DND-41 (cell line): Measurements from ENCODE around the gene POLE4.

ENCODE experiments used
- ATAC-seq: fragments of 200-7000 bp; cut with Tn5 transposase; 3 replicates; pipeline ENCODE4 v1.9.1; 2021; ENCODE audit warnings: low read depth; ENCODE audit not compliant: insufficient read depth
- DNase-seq: peaks from one replicate; pipeline ENCODE4 v3.0.0-alpha.2; 2020
- H2AFZ ChIP-seq: 2 replicates; pipeline ENCODE4 v1.6.0; 2012; ENCODE audit warnings: low read depth, low read length
- H3K27ac ChIP-seq: 2 replicates; pipeline ENCODE4 v1.5.1; 2012; ENCODE audit warnings: low read length, inconsistent platforms
- H3K27me3 ChIP-seq: fragments of 200-600 bp; sonication (generic); 2 replicates; pipeline ENCODE4 v1.6.0; 2012; ENCODE audit warnings: low read length, mild to moderate bottlenecking, inconsistent platforms; ENCODE audit not compliant: insufficient read depth, poor library complexity
- H3K36me3 ChIP-seq: 2 replicates; pipeline ENCODE4 v1.5.1; 2012; ENCODE audit warnings: low read length, inconsistent platforms; ENCODE audit not compliant: insufficient read depth
- H3K4me1 ChIP-seq: 2 replicates; pipeline ENCODE4 v1.5.1; 2012; ENCODE audit warnings: mild to moderate bottlenecking, low read length; ENCODE audit not compliant: insufficient read depth
- H3K4me2 ChIP-seq: 2 replicates; pipeline ENCODE4 v1.6.0; 2012; ENCODE audit warnings: mild to moderate bottlenecking, moderate library complexity, low read length, inconsistent platforms; ENCODE audit not compliant: insufficient read depth
- H3K4me3 ChIP-seq, 2 experiments: fragments of 200-600 bp in 1 of 2; shearing (Covaris generic) in 1 of 2; 2 replicates each; pipeline ENCODE4 v1.5.1; 2012 to 2016; ENCODE audit warnings: inconsistent platforms in 2 of 2, low read length in 2 of 2, mild to moderate bottlenecking in 2 of 2, low read depth in 1 of 2, moderate library complexity in 1 of 2
- H3K79me2 ChIP-seq: 2 replicates; pipeline ENCODE4 v1.6.0; 2012; ENCODE audit warnings: low read length, inconsistent platforms; ENCODE audit not compliant: insufficient read depth
- H3K9ac ChIP-seq: 2 replicates; pipeline ENCODE4 v1.6.0; 2012; ENCODE audit warnings: low read depth, mild to moderate bottlenecking, inconsistent platforms, low read length, moderate library complexity
- H3K9me3 ChIP-seq: 2 replicates; pipeline ENCODE4 v1.5.1; 2012; ENCODE audit warnings: low read length, moderate library complexity, mild to moderate bottlenecking, inconsistent platforms; ENCODE audit not compliant: insufficient read depth, severe bottlenecking
- H4K20me1 ChIP-seq: 2 replicates; pipeline ENCODE4 v1.6.0; 2012; ENCODE audit warnings: low read length; ENCODE audit not compliant: insufficient read depth
- CTCF ChIP-seq: IDR thresholded peaks from 2 replicates; pipeline ENCODE4 v1.5.1; 2012; ENCODE audit warnings: borderline replicate concordance, low read length, moderate library complexity, mild to moderate bottlenecking; ENCODE audit not compliant: poor library complexity, severe bottlenecking; ENCODE audit errors: extremely low read depth
- EZH2 ChIP-seq: IDR thresholded peaks from 3 replicates; pipeline ENCODE4 v1.6.1; 2012; ENCODE audit warnings: borderline replicate concordance, low read depth, mild to moderate bottlenecking, moderate library complexity, low read length, inconsistent platforms; ENCODE audit not compliant: severe bottlenecking

Gene POLE4

GRCh38 chr2:74959106-74959751 lies 786 bp downstream of the POLE4 start:
- ATAC-seq: no peak
- H3K9me3 ChIP-seq: peaks cover 7% of the 10 kb centered on the region
- H4K20me1 ChIP-seq: no peaks in the 10 kb centered on the region
- DNase-seq: peak; percentile 8
- no peaks in the 10 kb centered on the region for H3K27me3 ChIP-seq
- TF ChIP-seq EZH2 (no peak), CTCF (no peak)
- no peaks in the 10 kb centered on the region for H3K79me2 ChIP-seq
- peak overlapping the region; percentile 70 for H3K9ac ChIP-seq
- peak overlapping the region; percentile 23 to 64 for H3K4me3 ChIP-seq
- H2AFZ ChIP-seq: peak overlapping the region; percentile 94
- H3K4me1 ChIP-seq: peaks cover 25% of the 10 kb centered on the region
- H3K4me2 ChIP-seq: peak overlapping the region; percentile 78
- H3K36me3 ChIP-seq: peaks cover 18% of the 10 kb centered on the region
- peak overlapping the region; percentile 96 for H3K27ac ChIP-seq

GRCh38 chr2:74966887-74967286 lies 8.4 kb downstream of the POLE4 start:
- no peak overlapping the region for H3K4me2 ChIP-seq
- no peak for ATAC-seq

GRCh38 chr2:74975016-74975415 lies 16.6 kb downstream of the POLE4 start:
- DNase-seq (no peak), ATAC-seq (no peak)
- no peak overlapping the region for H3K27ac ChIP-seq
- TF ChIP-seq EZH2 (no peak), CTCF (no peak)
- H4K20me1 ChIP-seq: no peaks in the 10 kb centered on the region
- H3K9me3 ChIP-seq: no peaks in the 10 kb centered on the region
- no peaks in the 10 kb centered on the region for H3K27me3 ChIP-seq
- no peak overlapping the region for H2AFZ ChIP-seq
- no peaks in the 10 kb centered on the region for H3K36me3 ChIP-seq
- no peak overlapping the region for H3K4me2 ChIP-seq
- H3K4me3 ChIP-seq: no peak overlapping the region
- no peaks in the 10 kb centered on the region for H3K4me1 ChIP-seq
- no peaks in the 10 kb centered on the region for H3K79me2 ChIP-seq
- H3K9ac ChIP-seq: no peak overlapping the region

More at GRCh38 chr2:74966887-74967286, 8.4 kb downstream of the POLE4 start:
- DNase-seq: no peak
- H3K9me3 ChIP-seq: no peaks in the 10 kb centered on the region
- no peaks in the 10 kb centered on the region for H3K4me1 ChIP-seq
- TF ChIP-seq CTCF (no peak), EZH2 (no peak)
- H2AFZ ChIP-seq: no peak overlapping the region
- no peak overlapping the region for H3K9ac ChIP-seq
- H3K27me3 ChIP-seq: no peaks in the 10 kb centered on the region
- no peak overlapping the region for H3K4me3 ChIP-seq
- H3K36me3 ChIP-seq: peaks cover 18% of the 10 kb centered on the region
- no peak overlapping the region for H3K27ac ChIP-seq
- H4K20me1 ChIP-seq: no peaks in the 10 kb centered on the region
- no peaks in the 10 kb centered on the region for H3K79me2 ChIP-seq
